ENCODE data around the gene CCNY.

DNA sequence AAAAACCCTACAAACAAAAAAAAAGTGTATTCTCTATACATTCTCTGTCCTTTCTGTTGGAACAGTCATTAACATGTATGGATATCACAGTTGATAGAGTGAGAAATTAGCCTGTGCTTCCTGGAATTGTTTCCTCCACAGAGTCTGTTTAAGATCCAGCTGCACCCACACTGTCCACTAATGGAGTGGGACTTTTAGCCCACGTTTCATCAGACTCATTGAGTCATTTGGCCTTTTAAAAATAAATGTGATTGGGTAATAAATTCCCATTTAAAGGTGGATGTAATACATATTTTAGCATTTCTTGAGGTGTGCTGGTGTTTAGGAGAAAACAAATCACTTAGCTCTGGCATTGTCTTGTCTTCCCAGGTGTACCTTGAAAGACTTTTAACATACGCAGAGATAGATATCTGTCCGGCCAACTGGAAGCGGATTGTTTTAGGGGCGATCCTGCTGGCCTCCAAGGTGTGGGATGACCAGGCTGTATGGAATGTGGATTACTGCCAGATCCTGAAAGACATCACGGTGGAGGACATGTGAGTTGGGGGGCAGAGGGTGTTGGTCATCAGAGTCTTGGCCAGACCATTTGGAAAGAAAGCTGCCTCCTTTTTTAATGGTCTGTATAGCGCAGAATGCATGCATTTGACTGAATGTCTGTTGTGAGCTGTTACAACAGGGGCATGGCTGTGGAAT is 216.5 kb downstream of the CCNY start:
- TF ChIP-seq, protein P1, sequence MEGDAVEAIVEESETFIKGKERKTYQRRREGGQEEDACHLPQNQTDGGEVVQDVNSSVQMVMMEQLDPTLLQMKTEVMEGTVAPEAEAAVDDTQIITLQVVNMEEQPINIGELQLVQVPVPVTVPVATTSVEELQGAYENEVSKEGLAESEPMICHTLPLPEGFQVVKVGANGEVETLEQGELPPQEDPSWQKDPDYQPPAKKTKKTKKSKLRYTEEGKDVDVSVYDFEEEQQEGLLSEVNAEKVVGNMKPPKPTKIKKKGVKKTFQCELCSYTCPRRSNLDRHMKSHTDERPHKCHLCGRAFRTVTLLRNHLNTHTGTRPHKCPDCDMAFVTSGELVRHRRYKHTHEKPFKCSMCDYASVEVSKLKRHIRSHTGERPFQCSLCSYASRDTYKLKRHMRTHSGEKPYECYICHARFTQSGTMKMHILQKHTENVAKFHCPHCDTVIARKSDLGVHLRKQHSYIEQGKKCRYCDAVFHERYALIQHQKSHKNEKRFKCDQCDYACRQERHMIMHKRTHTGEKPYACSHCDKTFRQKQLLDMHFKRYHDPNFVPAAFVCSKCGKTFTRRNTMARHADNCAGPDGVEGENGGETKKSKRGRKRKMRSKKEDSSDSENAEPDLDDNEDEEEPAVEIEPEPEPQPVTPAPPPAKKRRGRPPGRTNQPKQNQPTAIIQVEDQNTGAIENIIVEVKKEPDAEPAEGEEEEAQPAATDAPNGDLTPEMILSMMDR (IDR thresholded peaks at IDR 0.05; ENCODE audit: low read depth, low read length, poor library complexity, severe bottlenecking) = no peak
- no peak for TF ChIP-seq EZH2phosphoT487 (IDR thresholded peaks at IDR 0.05; ENCODE audit: borderline replicate concordance, low read length)

Data from DOHH2 (cell line).